Stimulated activated CD8-positive, alpha-beta memory T cell treated with anti-CD3 and anti-CD28 coated beads, Interleukin-4, amount 100 ng/mL, for 1 hour (primary cell): ENCODE measurements around the gene TMEM258.
A peak's percentile ranks its signal among the peaks of the same experiment; 100 is the strongest.

Source experiments
- DNase-seq, 2 donors: peaks; one replicate each; pipeline ENCODE4 v3.0.0-alpha.2; 2020; ENCODE audit warnings: low read depth in 2 of 2, low spot score in 1 of 2

Gene TMEM258

GRCh38 chr11:61797263-61797944 lies 5.0 kb upstream of the TMEM258 start:
- DNase-seq: peak in 1 of 2 donors; percentile 51

- no peak for DNase-seq
These were observed 3.6 kb upstream of the TMEM258 start for GRCh38 chr11:61795876-61796526.

- no peak for DNase-seq
These were observed 3.1 kb upstream of the TMEM258 start for GRCh38 chr11:61795459-61795858.

GRCh38 chr11:61794579-61794978 lies 2.2 kb upstream of the TMEM258 start:
- no peak for DNase-seq

GRCh38 chr11:61793829-61794204 lies 1.4 kb upstream of the TMEM258 start:
- DNase-seq: no peak

GRCh38 chr11:61793083-61793828 lies 857 bp upstream of the TMEM258 start:
- no peak for DNase-seq

- DNase-seq: no peak
These were observed 576 bp downstream of the TMEM258 start for GRCh38 chr11:61791737-61792309.

- DNase-seq: no peak
These were observed 4.4 kb downstream of the TMEM258 start for GRCh38 chr11:61787928-61788491.

- DNase-seq: no peak
These were observed 6.5 kb downstream of the TMEM258 start for GRCh38 chr11:61785837-61786402.

GRCh38 chr11:61784506-61784805 lies 7.9 kb downstream of the TMEM258 start:
- DNase-seq: no peak

- DNase-seq: no peak
These were observed 8.5 kb downstream of the TMEM258 start for GRCh38 chr11:61783717-61784505.

- no peak for DNase-seq
These were observed 9.6 kb downstream of the TMEM258 start for GRCh38 chr11:61782841-61783240.

- DNase-seq: no peak
These were observed 10.1 kb downstream of the TMEM258 start for GRCh38 chr11:61782299-61782698.

- DNase-seq: no peak
These were observed 10.8 kb downstream of the TMEM258 start for GRCh38 chr11:61781585-61781984.

- no peak for DNase-seq
These were observed 11.7 kb downstream of the TMEM258 start for GRCh38 chr11:61780581-61781162.

- DNase-seq: no peak
These were observed 12.5 kb downstream of the TMEM258 start for GRCh38 chr11:61779666-61780525.

GRCh38 chr11:61778920-61779650 lies 13.3 kb downstream of the TMEM258 start:
- DNase-seq: no peak

- no peak for DNase-seq
These were observed 14.0 kb downstream of the TMEM258 start for GRCh38 chr11:61778357-61778886.
